Brain microvascular endothelial cell (primary cell): ENCODE data around the gene DGCR6L.
"Not testable (repeated sequence)": the region's sequence is repeated elsewhere in the genome, so short reads cannot be mapped to it uniquely, and the experiment has no call there.

Source experiments
- DNase-seq: peaks from one replicate; pipeline ENCODE4 v3.0.0-alpha.2; 2020
- H3K27ac ChIP-seq: fragments of 250-450 bp; sonication (Bioruptor Pico); 2 replicates; pipeline ENCODE4 v1.5.1; 2020; ENCODE audit warnings: mild to moderate bottlenecking, moderate library complexity
- H3K27me3 ChIP-seq: fragments of 250-450 bp; sonication (Bioruptor Pico); replicated peaks from 2 replicates; pipeline ENCODE4 v1.5.1; 2020; ENCODE audit warnings: mild to moderate bottlenecking
- H3K36me3 ChIP-seq: fragments of 250-450 bp; sonication (Bioruptor Pico); replicated peaks from 2 replicates; pipeline ENCODE4 v1.5.1; 2020; ENCODE audit warnings: mild to moderate bottlenecking
- H3K4me3 ChIP-seq: 2 replicates; pipeline ENCODE4 v1.5.1; 2011; ENCODE audit warnings: low read depth, mild to moderate bottlenecking, control low read depth, low read length, moderate library complexity
- CTCF ChIP-seq: IDR thresholded peaks from 2 replicates; pipeline ENCODE4 v1.5.1; 2011; ENCODE audit warnings: low read depth, mild to moderate bottlenecking, moderate library complexity, low read length, control low read depth, inconsistent platforms; ENCODE audit errors: missing control alignments
- in situ Hi-C: cut with HindIII; loops from 2 replicates; pipeline ENCODE4 v1.10.0; 2017; ENCODE audit warnings: low sequenced_read_pairs, low pct_ligation_motif_present

DGCR6L gene

DNA sequence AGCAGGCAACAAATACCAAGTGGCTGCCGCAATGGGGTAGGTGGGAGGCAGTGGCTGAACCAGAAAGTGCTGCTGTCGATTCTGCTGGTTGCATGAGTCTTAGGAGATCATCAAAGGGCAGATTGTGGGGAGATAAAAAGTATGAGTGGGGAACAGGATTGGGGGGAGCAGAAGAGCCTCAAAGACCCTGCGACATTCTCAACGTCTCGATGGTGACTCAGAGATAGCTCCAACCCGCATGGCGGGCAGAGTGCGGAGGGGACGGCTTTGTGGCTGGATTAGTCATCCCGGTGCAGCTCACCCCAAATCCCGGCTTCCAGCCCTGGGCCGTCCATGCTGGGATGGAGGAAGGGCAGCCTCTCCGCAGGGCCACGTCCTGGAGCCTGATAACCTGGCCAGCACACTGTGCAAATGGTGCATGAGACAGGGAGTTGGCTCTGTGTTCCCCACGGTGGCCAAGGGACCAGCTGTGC lies 40.2 kb downstream of the DGCR6L start:
- Histone ChIP-seq H3K27me3 (peaks cover 9% of the 10 kb centered on the region), H3K4me3 (no peak overlapping the region), H3K36me3 (no peaks in the 10 kb centered on the region), H3K27ac (no peak overlapping the region)
- DNase-seq = peak; percentile 66
- in situ Hi-C loops = no loop called here
- TF ChIP-seq CTCF = no peak

- in situ Hi-C loops, H3K27ac ChIP-seq, H3K27me3 ChIP-seq, DNase-seq, H3K36me3 ChIP-seq, H3K4me3 ChIP-seq: not testable (repeated sequence)
Measured at GRCh38 chr22:20278726-20279490, 41.0 kb downstream of the DGCR6L start.

GRCh38 chr22:20277936-20278635 lies 41.8 kb downstream of the DGCR6L start:
- H3K36me3 ChIP-seq, DNase-seq, H3K4me3 ChIP-seq, H3K27me3 ChIP-seq, H3K27ac ChIP-seq, in situ Hi-C loops: not testable (repeated sequence)

GRCh38 chr22:20276468-20276867 lies 43.4 kb downstream of the DGCR6L start:
- H3K27ac ChIP-seq = no peak overlapping the region
- no peak for TF ChIP-seq CTCF
- no peaks in the 10 kb centered on the region for H3K27me3 ChIP-seq
- H3K4me3 ChIP-seq = no peak overlapping the region
- H3K36me3 ChIP-seq = no peaks in the 10 kb centered on the region
- in situ Hi-C loops = no loop called here
- DNase-seq = no peak

DNA sequence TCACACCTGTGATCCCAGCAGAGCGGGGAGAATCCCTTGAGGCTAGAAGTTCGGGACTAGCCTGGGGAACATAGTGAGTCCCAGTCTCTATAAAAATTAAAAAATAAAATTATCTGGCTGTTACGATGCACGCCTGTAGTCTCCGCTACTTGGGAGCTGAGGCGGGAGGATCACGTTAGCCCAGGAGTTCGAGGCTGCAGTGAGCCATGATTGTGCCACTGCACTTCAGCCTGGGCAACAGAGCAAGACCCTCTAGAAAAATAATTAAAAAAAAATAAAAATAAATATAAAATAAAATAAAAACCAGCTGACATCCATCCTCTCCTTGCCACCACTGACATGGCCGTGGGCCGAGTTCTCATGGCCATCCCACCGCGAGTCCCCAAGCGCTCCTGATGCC lies 44.0 kb downstream of the DGCR6L start:
- DNase-seq = no peak
- Histone ChIP-seq H3K36me3 (no peaks in the 10 kb centered on the region), H3K27me3 (no peaks in the 10 kb centered on the region), H3K27ac (no peak overlapping the region), H3K4me3 (no peak overlapping the region)
- TF ChIP-seq CTCF = no peak
- in situ Hi-C loops = no loop called here

DNA sequence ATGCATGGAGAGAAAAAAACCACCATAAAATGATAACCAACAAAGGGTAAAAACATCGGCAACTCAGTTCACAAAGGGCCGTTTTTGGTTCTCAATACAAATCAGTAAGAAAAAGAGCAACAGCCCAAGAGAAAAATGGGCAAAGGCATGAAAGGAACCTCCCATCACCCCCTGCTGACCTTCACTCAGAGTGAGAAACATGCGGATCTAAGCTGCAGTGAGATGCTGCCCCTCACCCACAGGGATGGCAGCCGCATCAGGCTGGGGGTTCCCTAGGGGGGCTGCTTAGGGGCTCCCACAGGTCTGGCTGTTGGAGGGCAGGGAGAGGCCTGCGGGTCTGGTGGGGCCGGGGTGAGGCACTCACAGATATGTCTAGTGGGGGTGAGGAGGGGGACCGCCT lies 44.5 kb downstream of the DGCR6L start:
- H3K4me3 ChIP-seq, in situ Hi-C loops, H3K27me3 ChIP-seq, H3K36me3 ChIP-seq, DNase-seq, H3K27ac ChIP-seq: not testable (repeated sequence)

GRCh38 chr22:20274374-20274773 lies 45.5 kb downstream of the DGCR6L start:
- H3K4me3 ChIP-seq, H3K36me3 ChIP-seq, H3K27ac ChIP-seq, DNase-seq, in situ Hi-C loops, H3K27me3 ChIP-seq: not testable (repeated sequence)

- Histone ChIP-seq H3K27ac (no peak overlapping the region), H3K4me3 (no peak overlapping the region), H3K27me3 (no peaks in the 10 kb centered on the region), H3K36me3 (no peaks in the 10 kb centered on the region)
- in situ Hi-C loops = no loop called here
- no peak for TF ChIP-seq CTCF
- no peak for DNase-seq
Measured at GRCh38 chr22:20273758-20274181, 46.1 kb downstream of the DGCR6L start.
